Measurements from ENCODE around the gene SNU13.

DNA sequence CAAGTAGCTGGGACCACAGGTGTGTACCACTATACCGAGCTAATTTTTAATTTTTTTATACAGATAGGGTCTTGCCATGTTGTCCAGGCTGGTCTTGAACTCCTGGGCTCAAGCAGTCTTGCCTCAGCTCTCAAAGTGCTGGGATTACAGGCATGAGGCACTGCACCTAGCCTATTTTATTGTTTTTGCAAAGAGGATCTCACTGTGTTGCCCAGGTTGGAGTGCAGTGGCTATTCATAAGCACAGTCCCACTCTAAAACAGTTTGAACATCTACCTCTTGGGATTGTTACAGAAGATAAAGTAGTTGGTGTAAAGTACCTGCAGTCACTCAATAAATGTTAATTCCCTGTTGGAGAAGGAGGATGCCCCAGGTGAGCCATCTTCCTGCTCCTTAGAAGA is 38.4 kb downstream of the SNU13 start:
- no peak for TF ChIP-seq EZH2 (IDR thresholded peaks at IDR 0.05)
- TF ChIP-seq, protein P1, sequence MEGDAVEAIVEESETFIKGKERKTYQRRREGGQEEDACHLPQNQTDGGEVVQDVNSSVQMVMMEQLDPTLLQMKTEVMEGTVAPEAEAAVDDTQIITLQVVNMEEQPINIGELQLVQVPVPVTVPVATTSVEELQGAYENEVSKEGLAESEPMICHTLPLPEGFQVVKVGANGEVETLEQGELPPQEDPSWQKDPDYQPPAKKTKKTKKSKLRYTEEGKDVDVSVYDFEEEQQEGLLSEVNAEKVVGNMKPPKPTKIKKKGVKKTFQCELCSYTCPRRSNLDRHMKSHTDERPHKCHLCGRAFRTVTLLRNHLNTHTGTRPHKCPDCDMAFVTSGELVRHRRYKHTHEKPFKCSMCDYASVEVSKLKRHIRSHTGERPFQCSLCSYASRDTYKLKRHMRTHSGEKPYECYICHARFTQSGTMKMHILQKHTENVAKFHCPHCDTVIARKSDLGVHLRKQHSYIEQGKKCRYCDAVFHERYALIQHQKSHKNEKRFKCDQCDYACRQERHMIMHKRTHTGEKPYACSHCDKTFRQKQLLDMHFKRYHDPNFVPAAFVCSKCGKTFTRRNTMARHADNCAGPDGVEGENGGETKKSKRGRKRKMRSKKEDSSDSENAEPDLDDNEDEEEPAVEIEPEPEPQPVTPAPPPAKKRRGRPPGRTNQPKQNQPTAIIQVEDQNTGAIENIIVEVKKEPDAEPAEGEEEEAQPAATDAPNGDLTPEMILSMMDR (IDR thresholded peaks at IDR 0.05 in 2 of 3, conservative IDR thresholded peaks at IDR 0.05 in 1 of 3; ENCODE audit: borderline replicate concordance in 1 of 3, insufficient read depth in 1 of 3, low read depth in 2 of 3, low read length in 2 of 3) = no peak
- TF ChIP-seq RAD21 (IDR thresholded peaks at IDR 0.05; ENCODE audit: low read depth) = no peak
- TF ChIP-seq ZNF274 (IDR thresholded peaks at IDR 0.05; ENCODE audit: low read depth, low read length) = no peak
- TF ChIP-seq SP1 (IDR thresholded peaks at IDR 0.05; ENCODE audit: low read depth) = no peak
- TF ChIP-seq ZFX (IDR thresholded peaks at IDR 0.05) = no peak
- TF ChIP-seq POLR2AphosphoS5 (IDR thresholded peaks at IDR 0.05; ENCODE audit: low read depth, low read length) = no peak
- TF ChIP-seq POLR2A (IDR thresholded peaks at IDR 0.05; ENCODE audit: borderline replicate concordance, extremely low read depth, insufficient read depth, insufficient read length) = no peak
- TF ChIP-seq JUND (IDR thresholded peaks at IDR 0.05) = no peak
